ENCODE results near the gene ACLY. TPM values are rescaled to one million over a fixed set of nuclear protein-coding genes. Genes with fewer than 3 reads are reported as not detected.

ACLY gene
- total RNA-seq, 1 experiment from 2014 or later, result 350 TPM

DNA sequence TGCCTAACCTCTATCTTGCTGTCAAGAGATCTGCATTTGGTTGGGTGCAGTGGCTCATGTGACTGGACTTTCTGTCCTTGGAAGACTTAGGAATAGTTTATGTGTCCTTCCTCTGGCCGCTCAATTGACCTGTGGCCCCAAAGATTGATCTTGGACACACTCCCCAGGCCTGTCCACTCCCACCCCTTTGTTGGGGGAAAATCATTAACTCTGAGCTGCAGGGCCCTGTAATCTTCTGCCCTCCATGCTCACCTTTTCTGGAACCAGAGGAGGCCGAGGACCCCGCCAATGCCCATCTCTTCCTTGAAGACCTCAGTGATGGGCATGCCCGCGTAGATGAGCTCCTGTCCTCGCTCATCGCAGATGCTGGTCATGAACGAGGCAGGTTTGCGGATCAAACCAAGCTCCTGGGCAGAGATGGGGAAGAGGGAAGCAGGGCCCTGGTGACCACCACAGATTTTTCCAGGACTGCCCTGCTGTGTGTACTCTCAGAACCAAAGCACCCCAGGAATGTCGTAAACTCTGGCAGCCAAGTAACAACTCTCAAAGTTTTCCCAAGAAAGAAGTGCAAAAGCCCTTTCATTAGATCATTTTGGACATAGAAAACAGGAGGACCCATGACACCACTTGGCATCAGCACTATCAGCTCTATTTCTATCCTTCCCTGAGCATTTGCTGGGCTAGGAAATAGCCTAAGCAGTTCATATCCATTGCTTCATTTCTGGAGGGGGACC is 45.0 kb downstream of the ACLY start:
- Mint-ChIP-seq H3K4me1 (no peaks in the 10 kb centered on the region), H3K9me3 (peaks cover 16% of the 10 kb centered on the region; the same call in 1 of the 2 replicates), H3K27ac (no peak overlapping the region), H3K27me3 (ENCODE audit: low read depth) (no peaks in the 10 kb centered on the region), H3K36me3 (peaks cover 92% of the 10 kb centered on the region), H3K4me3 (no peak overlapping the region)
- TF ChIP-seq ATF2 (CRISPR knock-in tag; IDR thresholded peaks at IDR 0.05; ENCODE audit: borderline replicate concordance, low read depth), result no peak
- no peak for TF ChIP-seq HMGXB4 (CRISPR knock-in tag; IDR thresholded peaks at IDR 0.05)
- TF ChIP-seq ZNF423 (CRISPR knock-in tag; IDR thresholded peaks at IDR 0.05), result no peak
- TF ChIP-seq ZNF232 (CRISPR knock-in tag; IDR thresholded peaks at IDR 0.05), result no peak
- TF ChIP-seq SOX15 (CRISPR knock-in tag; IDR thresholded peaks at IDR 0.05), result no peak
- ChIA-PET POLR2A (interaction anchor here (0.8 kb wide), 1 partner anchor 8 kb away, joined by 4 read pairs; the partner anchor contains the start of gene KLHL11), CTCF (interaction anchor here (1.3 kb wide), 1 partner anchor 87 kb away, joined by 3 read pairs; the partner anchor contains the start of gene JUP)
- no peak for ATAC-seq
- DNase-seq (ENCODE audit: low spot score), result no peak

DNA sequence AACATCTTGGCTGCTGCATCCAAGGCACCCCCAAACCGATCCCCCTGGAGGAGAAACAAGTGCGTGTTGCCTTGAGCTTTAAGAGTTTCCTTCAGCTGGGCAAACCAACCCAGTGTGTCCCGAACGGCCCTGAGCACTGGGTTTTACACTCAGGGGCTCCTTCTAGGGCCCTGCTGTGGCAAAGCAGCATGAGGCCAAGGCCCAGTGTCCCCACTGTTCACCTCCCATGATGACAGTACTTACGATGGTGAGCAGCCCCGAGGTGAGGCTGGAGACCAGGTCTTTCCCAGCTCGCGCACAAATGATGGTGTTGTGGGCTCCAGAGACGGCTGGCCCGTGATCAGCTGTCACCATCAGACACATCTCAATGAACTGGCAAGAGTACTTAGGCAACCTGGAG is 47.0 kb downstream of the ACLY start:
- ATAC-seq (no peak), DNase-seq (ENCODE audit: low spot score) (no peak)
- TF ChIP-seq ETV6 (CRISPR knock-in tag; IDR thresholded peaks at IDR 0.05) (no peak), ZNF671 (CRISPR knock-in tag; IDR thresholded peaks at IDR 0.05) (no peak), TEAD4 (CRISPR knock-in tag; IDR thresholded peaks at IDR 0.05) (no peak)
- H3K27ac Mint-ChIP-seq, result no peak overlapping the region
- H3K4me1 Mint-ChIP-seq, result no peaks in the 10 kb centered on the region
- H3K27me3 Mint-ChIP-seq (ENCODE audit: low read depth), result no peaks in the 10 kb centered on the region
- POLR2A ChIA-PET, result no interaction called here
- peaks cover 4% of the 10 kb centered on the region; the same call in 1 of the 2 replicates for H3K9me3 Mint-ChIP-seq
- no peak overlapping the region for H3K4me3 Mint-ChIP-seq
- CTCF ChIA-PET, result interaction anchor here (0.6 kb wide), 1 partner anchor 88 kb away, joined by 3 read pairs; no protein-coding TSS in a partner anchor
- H3K36me3 Mint-ChIP-seq, result peaks cover 89% of the 10 kb centered on the region

- Mint-ChIP-seq H3K27me3 (ENCODE audit: low read depth) (no peaks in the 10 kb centered on the region), H3K36me3 (peaks cover 83% of the 10 kb centered on the region), H3K4me1 (peaks cover under 1% of the 10 kb centered on the region; the same call in 1 of the 2 replicates), H3K9me3 (no peaks in the 10 kb centered on the region), H3K4me3 (no peak overlapping the region), H3K27ac (no peak overlapping the region)
- no peak for DNase-seq (ENCODE audit: low spot score)
- no peak for ATAC-seq
- ChIA-PET POLR2A (no interaction called here), CTCF (no interaction called here)
- TF ChIP-seq, protein P1, sequence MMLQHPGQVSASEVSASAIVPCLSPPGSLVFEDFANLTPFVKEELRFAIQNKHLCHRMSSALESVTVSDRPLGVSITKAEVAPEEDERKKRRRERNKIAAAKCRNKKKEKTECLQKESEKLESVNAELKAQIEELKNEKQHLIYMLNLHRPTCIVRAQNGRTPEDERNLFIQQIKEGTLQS (CRISPR knock-in tag; conservative IDR thresholded peaks at IDR 0.05), result no peak
- TF ChIP-seq MAX (CRISPR knock-in tag; IDR thresholded peaks at IDR 0.05) (no peak), MXD4 (CRISPR knock-in tag; IDR thresholded peaks at IDR 0.05; ENCODE audit: borderline replicate concordance) (no peak), ZNF423 (CRISPR knock-in tag; IDR thresholded peaks at IDR 0.05) (no peak), ZSCAN18 (CRISPR knock-in tag; IDR thresholded peaks at IDR 0.05) (no peak), NR3C1 (CRISPR knock-in tag; conservative IDR thresholded peaks at IDR 0.05; ENCODE audit: low read depth) (no peak), NR2C2 (CRISPR knock-in tag; IDR thresholded peaks at IDR 0.05) (no peak), USF1 (CRISPR knock-in tag; IDR thresholded peaks at IDR 0.05) (no peak), ESRRA (CRISPR knock-in tag; IDR thresholded peaks at IDR 0.05; ENCODE audit: borderline replicate concordance) (no peak), CREM (CRISPR knock-in tag; IDR thresholded peaks at IDR 0.05) (no peak), NFE2L1 (CRISPR knock-in tag; IDR thresholded peaks at IDR 0.05) (no peak), ZNF138 (CRISPR knock-in tag; conservative IDR thresholded peaks at IDR 0.05) (no peak)
- TF ChIP-seq, protein P2, sequence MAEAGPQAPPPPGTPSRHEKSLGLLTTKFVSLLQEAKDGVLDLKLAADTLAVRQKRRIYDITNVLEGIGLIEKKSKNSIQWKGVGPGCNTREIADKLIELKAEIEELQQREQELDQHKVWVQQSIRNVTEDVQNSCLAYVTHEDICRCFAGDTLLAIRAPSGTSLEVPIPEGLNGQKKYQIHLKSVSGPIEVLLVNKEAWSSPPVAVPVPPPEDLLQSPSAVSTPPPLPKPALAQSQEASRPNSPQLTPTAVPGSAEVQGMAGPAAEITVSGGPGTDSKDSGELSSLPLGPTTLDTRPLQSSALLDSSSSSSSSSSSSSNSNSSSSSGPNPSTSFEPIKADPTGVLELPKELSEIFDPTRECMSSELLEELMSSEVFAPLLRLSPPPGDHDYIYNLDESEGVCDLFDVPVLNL (CRISPR knock-in tag; IDR thresholded peaks at IDR 0.05; ENCODE audit: borderline replicate concordance, low read depth), result no peak
- TF ChIP-seq, protein P3, sequence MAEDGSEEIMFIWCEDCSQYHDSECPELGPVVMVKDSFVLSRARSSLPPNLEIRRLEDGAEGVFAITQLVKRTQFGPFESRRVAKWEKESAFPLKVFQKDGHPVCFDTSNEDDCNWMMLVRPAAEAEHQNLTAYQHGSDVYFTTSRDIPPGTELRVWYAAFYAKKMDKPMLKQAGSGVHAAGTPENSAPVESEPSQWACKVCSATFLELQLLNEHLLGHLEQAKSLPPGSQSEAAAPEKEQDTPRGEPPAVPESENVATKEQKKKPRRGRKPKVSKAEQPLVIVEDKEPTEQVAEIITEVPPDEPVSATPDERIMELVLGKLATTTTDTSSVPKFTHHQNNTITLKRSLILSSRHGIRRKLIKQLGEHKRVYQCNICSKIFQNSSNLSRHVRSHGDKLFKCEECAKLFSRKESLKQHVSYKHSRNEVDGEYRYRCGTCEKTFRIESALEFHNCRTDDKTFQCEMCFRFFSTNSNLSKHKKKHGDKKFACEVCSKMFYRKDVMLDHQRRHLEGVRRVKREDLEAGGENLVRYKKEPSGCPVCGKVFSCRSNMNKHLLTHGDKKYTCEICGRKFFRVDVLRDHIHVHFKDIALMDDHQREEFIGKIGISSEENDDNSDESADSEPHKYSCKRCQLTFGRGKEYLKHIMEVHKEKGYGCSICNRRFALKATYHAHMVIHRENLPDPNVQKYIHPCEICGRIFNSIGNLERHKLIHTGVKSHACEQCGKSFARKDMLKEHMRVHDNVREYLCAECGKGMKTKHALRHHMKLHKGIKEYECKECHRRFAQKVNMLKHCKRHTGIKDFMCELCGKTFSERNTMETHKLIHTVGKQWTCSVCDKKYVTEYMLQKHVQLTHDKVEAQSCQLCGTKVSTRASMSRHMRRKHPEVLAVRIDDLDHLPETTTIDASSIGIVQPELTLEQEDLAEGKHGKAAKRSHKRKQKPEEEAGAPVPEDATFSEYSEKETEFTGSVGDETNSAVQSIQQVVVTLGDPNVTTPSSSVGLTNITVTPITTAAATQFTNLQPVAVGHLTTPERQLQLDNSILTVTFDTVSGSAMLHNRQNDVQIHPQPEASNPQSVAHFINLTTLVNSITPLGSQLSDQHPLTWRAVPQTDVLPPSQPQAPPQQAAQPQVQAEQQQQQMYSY (CRISPR knock-in tag; IDR thresholded peaks at IDR 0.05), result no peak
Measured at GRCh38 chr17:41870627-41871026, 48.1 kb downstream of the ACLY start.
